K562 (cell line): ENCODE results near the gene MAST1. TPM values are rescaled to one million over a fixed set of nuclear protein-coding genes. Genes with fewer than 3 reads are reported as not detected.

Experiments used
- ATF2 ChIP-seq: sonication (generic); formaldehyde crosslinking; IDR thresholded peaks from 2 replicates; pipeline ENCODE4 v1.8.1; 2022; ENCODE audit warnings: missing genetic modification reagents
- CREB5 ChIP-seq: fragments of 250-450 bp; sonication (Bioruptor Pico); IDR thresholded peaks from 2 replicates; pipeline ENCODE4 v1.5.0; 2020; ENCODE audit warnings: mild to moderate bottlenecking
- ELF1 ChIP-seq: fragments of 200-800 bp; sonication (Bioruptor generic); IDR thresholded peaks from 2 replicates; pipeline ENCODE4 v1.6.1; 2016; ENCODE audit warnings: missing genetic modification characterization, missing compliant biosample characterization
- ETV5 ChIP-seq: sonication (generic); formaldehyde crosslinking; IDR thresholded peaks from 2 replicates; pipeline ENCODE4 v1.4.0; 2020; ENCODE audit warnings: low read depth, mild to moderate bottlenecking, missing genetic modification reagents
- FUS ChIP-seq: fragments of 200-400 bp; formaldehyde crosslinking; optimal IDR thresholded peaks from 2 replicates; pipeline ENCODE3; 2017; ENCODE audit warnings: low read depth, low read length
- GATAD2A ChIP-seq: fragments of 450-650 bp; IDR thresholded peaks from 2 replicates; pipeline ENCODE4 v1.6.1; 2017
- GTF2E2 ChIP-seq: fragments of 200-800 bp; sonication (Bioruptor generic); IDR thresholded peaks from 2 replicates; pipeline ENCODE4 v1.6.1; 2016; ENCODE audit warnings: missing genetic modification characterization, missing compliant biosample characterization
- HDAC3 ChIP-seq: fragments of 450-650 bp; IDR thresholded peaks from 2 replicates; pipeline ENCODE4 v1.6.1; 2018; ENCODE audit warnings: borderline replicate concordance, mild to moderate bottlenecking, moderate library complexity; ENCODE audit not compliant: partially characterized antibody
- HIVEP1 ChIP-seq: fragments of 250-450 bp; sonication (Bioruptor Pico); IDR thresholded peaks from 2 replicates; pipeline ENCODE4 v1.4.0; 2020; ENCODE audit warnings: mild to moderate bottlenecking
- ID3 ChIP-seq, 2 experiments: fragments of 250-450 bp in 1 of 2; fragments of 450-650 bp in 1 of 2; sonication (Bioruptor Pico) in 1 of 2; IDR thresholded peaks; 2 replicates each; pipeline versions ENCODE4 v1.6.1 to v1.8.0; 2016 to 2021; ENCODE audit warnings: mild to moderate bottlenecking in 2 of 2, moderate library complexity in 2 of 2, missing compliant biosample characterization in 1 of 2, missing genetic modification characterization in 1 of 2
- IFI16 ChIP-seq: fragments of 250-450 bp; sonication (Bioruptor Pico); IDR thresholded peaks from 2 replicates; pipeline ENCODE4 v2.1.2; 2022; ENCODE audit warnings: mild to moderate bottlenecking, inconsistent platforms
- KDM5B ChIP-seq: fragments of 200-600 bp; sonication (generic); IDR thresholded peaks from 2 replicates; pipeline ENCODE4 v1.6.1; 2012; ENCODE audit warnings: low read depth, mild to moderate bottlenecking, moderate library complexity, low read length, control low read depth, inconsistent platforms; ENCODE audit not compliant: insufficient replicate concordance
- KLF13 ChIP-seq: fragments of 450-650 bp; IDR thresholded peaks from 2 replicates; pipeline ENCODE4 v1.6.1; 2016; ENCODE audit warnings: missing genetic modification characterization, low read depth, mild to moderate bottlenecking, missing compliant biosample characterization, moderate library complexity, borderline replicate concordance
- L3MBTL2 ChIP-seq: fragments of 450-650 bp; IDR thresholded peaks from 2 replicates; pipeline ENCODE4 v1.6.1; 2016; ENCODE audit warnings: mild to moderate bottlenecking, moderate library complexity
- NEUROD1 ChIP-seq: fragments of 150-350 bp; IDR thresholded peaks from 2 replicates; pipeline ENCODE4 v1.6.1; 2014; ENCODE audit warnings: borderline replicate concordance, low read length, low read depth; ENCODE audit not compliant: partially characterized antibody
- RNF2 ChIP-seq: sonication (generic); IDR thresholded peaks from 2 replicates; pipeline ENCODE4 v1.6.1; 2016
- TEAD1 ChIP-seq, 2 experiments: fragments of 450-650 bp in 1 of 2; sonication (generic) in 1 of 2; formaldehyde crosslinking; IDR thresholded peaks; 2 replicates each; pipeline versions ENCODE4 v1.4.0 to v1.8.0; 2020 to 2022; ENCODE audit warnings: mild to moderate bottlenecking in 2 of 2, missing genetic modification reagents in 1 of 2
- THRA ChIP-seq: fragments of 450-650 bp; IDR thresholded peaks from 2 replicates; pipeline ENCODE4 v1.6.1; 2017; ENCODE audit warnings: mild to moderate bottlenecking, moderate library complexity
- TOE1 ChIP-seq, 2 experiments: fragments of 450-650 bp in 1 of 2; sonication (generic) in 1 of 2; formaldehyde crosslinking in 1 of 2; IDR thresholded peaks; 2 replicates each; pipeline versions ENCODE4 v1.7.1 to v1.8.0; 2016 to 2022; ENCODE audit warnings: borderline replicate concordance in 2 of 2, mild to moderate bottlenecking in 2 of 2, antibody characterized with exemption in 1 of 2, inconsistent platforms in 1 of 2, low read depth in 1 of 2, missing genetic modification reagents in 1 of 2, moderate library complexity in 1 of 2
- ZNF174 ChIP-seq: fragments of 250-450 bp; sonication (Bioruptor Pico); IDR thresholded peaks from 2 replicates; pipeline ENCODE4 v1.4.0; 2020; ENCODE audit warnings: mild to moderate bottlenecking
- ZNF316 ChIP-seq: fragments of 450-650 bp; IDR thresholded peaks from 2 replicates; pipeline ENCODE4 v1.6.1; 2016
- ZNF408 ChIP-seq: fragments of 250-450 bp; sonication (Bioruptor Pico); IDR thresholded peaks from 2 replicates; pipeline ENCODE4 v1.4.0; 2020; ENCODE audit warnings: low read depth, mild to moderate bottlenecking, moderate library complexity
- ZNF695 ChIP-seq: fragments of 450-650 bp; formaldehyde crosslinking; IDR thresholded peaks from 2 replicates; pipeline ENCODE4 v1.4.0; 2020; ENCODE audit warnings: mild to moderate bottlenecking, moderate library complexity
- ZSCAN29 ChIP-seq: fragments of 450-650 bp; IDR thresholded peaks from 2 replicates; pipeline ENCODE4 v1.6.1; 2017
- polyA plus RNA-seq, 8 experiments: library from polyadenylated mRNA; depleted of rRNA in 4 of 8; stranded (reverse) in 5 of 8; unstranded in 3 of 8; fragments of >200 nt; fragmentation: Nextera tagmentation in 2 of 8; fragmentation: Illumina TruSeq in 1 of 8; extraction: Ambion mirVana in 2 of 8; extraction: Trizol in 1 of 8; gene quantifications; 2 replicates each; pipeline versions ENCODE4 v1.2.1 to v1.2.3, GENCODE V29; 2011 to 2014; ENCODE audit warnings: inconsistent platforms in 1 of 8, missing spikeins in 1 of 8
- total RNA-seq, 7 experiments: library from RNA; depleted of rRNA in 6 of 7; stranded (reverse); fragments of >200 nt in 6 of 7; fragmentation: Illumina TruSeq in 2 of 7; extraction: Trizol in 2 of 7; gene quantifications; 2 replicates each; pipeline versions ENCODE4 v1.2.1 to v1.2.3, GENCODE V29; 2011 to 2021; ENCODE audit warnings: low replicate concordance in 1 of 7

MAST1 gene
- total and polyA plus RNA-seq, 9 of the 15 experiments (the other 6 are each of a cell fraction or from before 2014, with no cell fraction given), result 0.48 to 10.3 (median 3.9) TPM

GRCh38 chr19:12886969-12887747 lies 48.8 kb downstream of the MAST1 start, which contains the start of gene KLF1 (continued):
- TF ChIP-seq THRA, result no peak
- TF ChIP-seq ID3 (CRISPR knock-in tag; IDR thresholded peaks at IDR 0.05), result no peak
- peak; percentile 54 for TF ChIP-seq ID3 (tag; IDR thresholded peaks at IDR 0.05)
- TF ChIP-seq ATF2 (CRISPR knock-in tag), result no peak
- 0 out of 2 replicates have a peak, but pooled peaks have one; percentile 5 for TF ChIP-seq ZSCAN29
- no peak for TF ChIP-seq GTF2E2 (tag)
- TF ChIP-seq ZNF408 (CRISPR knock-in tag), result no peak
- peak; percentile 87; the same call in 1 of the 2 replicates for TF ChIP-seq GATAD2A
- no peak for TF ChIP-seq ZNF695 (CRISPR knock-in tag)
- no peak for TF ChIP-seq HIVEP1 (CRISPR knock-in tag)
- TF ChIP-seq IFI16 (CRISPR knock-in tag), result 0 out of 2 replicates have a peak, but pooled peaks have one; percentile 51
- TF ChIP-seq CREB5 (CRISPR knock-in tag), result no peak
- peak; percentile 15 for TF ChIP-seq NEUROD1
- TF ChIP-seq RNF2, result peak; percentile 85
- TF ChIP-seq ELF1 (tag), result no peak
- peak; percentile 97 for TF ChIP-seq L3MBTL2
- no peak; a peak in 1 of 4 replicates for TF ChIP-seq TEAD1 (CRISPR knock-in tag; IDR thresholded peaks at IDR 0.05)
- TF ChIP-seq ZNF316, result no peak
- TF ChIP-seq HDAC3, result peak; percentile 86
- TF ChIP-seq ETV5 (CRISPR knock-in tag), result peak; percentile 38
- TF ChIP-seq FUS, result no peak
- peak; percentile 63; the same call in 1 of the 2 replicates for TF ChIP-seq TOE1 (IDR thresholded peaks at IDR 0.05; ENCODE audit: borderline replicate concordance)
- no peak for TF ChIP-seq TOE1 (CRISPR knock-in tag; IDR thresholded peaks at IDR 0.05; ENCODE audit: borderline replicate concordance, low read depth)
- peak; percentile 75 for TF ChIP-seq KDM5B
- TF ChIP-seq KLF13 (tag), result no peak
- TF ChIP-seq ZNF174 (CRISPR knock-in tag), result no peak
